Fibroblast of the aortic adventitia (primary cell): ENCODE data around the gene RBM23. TPM values are rescaled to one million over a fixed set of nuclear protein-coding genes. Genes with fewer than 3 reads are reported as not detected.
"Not testable (repeated sequence)": the region's sequence is repeated elsewhere in the genome, so short reads cannot be mapped to it uniquely, and the experiment has no call there.

Experiments used
- DNase-seq: peaks from one replicate; pipeline ENCODE4 v3.0.0-alpha.2; 2010; ENCODE audit warnings: low read depth
- H3K4me3 ChIP-seq: 2 replicates; pipeline ENCODE4 v1.5.1; 2011; ENCODE audit warnings: low read depth, mild to moderate bottlenecking, control low read depth, low read length, moderate library complexity
- CTCF ChIP-seq: IDR thresholded peaks from 2 replicates; pipeline ENCODE4 v1.5.1; 2011; ENCODE audit warnings: mild to moderate bottlenecking, low read length, control low read depth, inconsistent platforms; ENCODE audit not compliant: insufficient read depth
- total RNA-seq: library from RNA; depleted of rRNA; stranded (reverse); fragments of >200 nt; gene quantifications from 2 replicates; pipeline ENCODE4 v1.2.3, GENCODE V29; 2012; ENCODE audit warnings: low replicate concordance

Gene RBM23
- total RNA-seq, 1 donor, result 101 TPM

- H3K4me3 ChIP-seq, result peak overlapping the region; percentile 61
- peak; percentile 90 for TF ChIP-seq CTCF
- peak; percentile 90 for DNase-seq
These were observed 65.8 kb downstream of the RBM23 start for GRCh38 chr14:22852940-22853767.

- no peak for DNase-seq
- TF ChIP-seq CTCF, result no peak
- no peak overlapping the region for H3K4me3 ChIP-seq
These were observed 66.4 kb downstream of the RBM23 start for GRCh38 chr14:22852599-22852939.

- DNase-seq, H3K4me3 ChIP-seq: not testable (repeated sequence)
These were observed 66.8 kb downstream of the RBM23 start for GRCh38 chr14:22852178-22852577.

- peak; percentile 96 for DNase-seq
- H3K4me3 ChIP-seq, result peak overlapping the region; percentile 48
- no peak for TF ChIP-seq CTCF
These were observed 67.8 kb downstream of the RBM23 start for GRCh38 chr14:22850944-22851764.

- DNase-seq, result peak; percentile 91
- peak overlapping the region; percentile 17 for H3K4me3 ChIP-seq
- TF ChIP-seq CTCF, result no peak
These were observed 69.6 kb downstream of the RBM23 start for GRCh38 chr14:22849212-22849819.

- TF ChIP-seq CTCF, result no peak
These were observed 70.4 kb downstream of the RBM23 start for GRCh38 chr14:22848351-22849164.

More at GRCh38 chr14:22848351-22849164, 70.4 kb downstream of the RBM23 start:
- H3K4me3 ChIP-seq, result peak overlapping the region; percentile 40
- peak; percentile 99 for DNase-seq
